Muscle layer of duodenum (tissue), 2 donors: Measurements from ENCODE around the gene HMG20A.

Source experiments
- H3K27ac ChIP-seq: one replicate; pipeline ENCODE4 v1.7.0; 2013; ENCODE audit warnings: mild to moderate bottlenecking, low read length
- H3K27me3 ChIP-seq: one replicate; pipeline ENCODE4 v1.7.0; 2013; ENCODE audit warnings: low read depth, mild to moderate bottlenecking, control low read depth, low read length
- H3K36me3 ChIP-seq, 2 donors: one replicate each; pipeline ENCODE4 v1.7.0; 2013; ENCODE audit warnings: low read length in 2 of 2, control low read depth in 1 of 2, mild to moderate bottlenecking in 1 of 2; ENCODE audit not compliant: insufficient read depth in 2 of 2, control insufficient read depth in 1 of 2
- H3K4me1 ChIP-seq, 2 donors: one replicate each; pipeline ENCODE4 v1.7.0; 2013; ENCODE audit warnings: low read length in 2 of 2, mild to moderate bottlenecking in 2 of 2, control low read depth in 1 of 2, moderate library complexity in 1 of 2; ENCODE audit not compliant: insufficient read depth in 2 of 2, control insufficient read depth in 1 of 2
- H3K4me3 ChIP-seq, 2 donors: one replicate each; pipeline ENCODE4 v1.7.0; 2013; ENCODE audit warnings: low read length in 2 of 2, low read depth in 1 of 2, mild to moderate bottlenecking in 1 of 2
- H3K9me3 ChIP-seq, 2 donors: one replicate each; pipeline ENCODE4 v1.7.0; 2013; ENCODE audit warnings: low read length in 2 of 2, control low read depth in 1 of 2, mild to moderate bottlenecking in 1 of 2; ENCODE audit not compliant: control insufficient read depth in 1 of 2
- donor health status: healthy.

HMG20A gene

DNA sequence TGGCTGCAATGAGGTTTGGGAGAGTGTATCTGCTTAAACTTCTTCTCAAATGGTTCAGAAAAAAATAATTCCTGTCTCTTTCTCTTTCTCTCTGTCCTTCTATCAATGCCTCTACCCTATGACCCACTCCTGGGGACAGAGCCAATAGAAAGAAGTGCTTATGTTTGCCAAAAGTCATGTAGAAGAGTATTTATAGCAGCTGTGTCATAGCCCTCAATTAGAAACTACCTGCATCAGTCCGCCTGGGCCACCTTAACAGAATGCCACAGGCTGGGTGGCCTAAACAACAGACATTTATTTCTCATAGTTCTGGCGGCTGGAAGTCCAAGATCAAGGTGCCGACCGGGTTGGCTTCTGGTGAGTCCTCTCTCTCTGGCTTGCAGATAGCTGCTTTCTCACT lies 92.5 kb downstream of the HMG20A start:
- peaks cover 0 to 1% of the 10 kb centered on the region in 2 donors for H3K36me3 ChIP-seq
- H3K9me3 ChIP-seq = no peaks in the 10 kb centered on the region
- H3K4me1 ChIP-seq = peaks cover 8 to 15% of the 10 kb centered on the region in 2 donors
- H3K27ac ChIP-seq = no peak overlapping the region
- H3K4me3 ChIP-seq = no peak overlapping the region
- H3K27me3 ChIP-seq = no peaks in the 10 kb centered on the region

GRCh38 chr15:77514641-77515402 lies 94.1 kb downstream of the HMG20A start:
- Histone ChIP-seq H3K4me1 (peaks cover 0 to 4% of the 10 kb centered on the region in 2 donors), H3K36me3 (no peaks in the 10 kb centered on the region), H3K27ac (no peak overlapping the region), H3K4me3 (no peak overlapping the region), H3K9me3 (no peaks in the 10 kb centered on the region), H3K27me3 (no peaks in the 10 kb centered on the region)

- H3K27ac ChIP-seq = no peak overlapping the region
These were observed 94.9 kb downstream of the HMG20A start for GRCh38 chr15:77515613-77516012.

DNA sequence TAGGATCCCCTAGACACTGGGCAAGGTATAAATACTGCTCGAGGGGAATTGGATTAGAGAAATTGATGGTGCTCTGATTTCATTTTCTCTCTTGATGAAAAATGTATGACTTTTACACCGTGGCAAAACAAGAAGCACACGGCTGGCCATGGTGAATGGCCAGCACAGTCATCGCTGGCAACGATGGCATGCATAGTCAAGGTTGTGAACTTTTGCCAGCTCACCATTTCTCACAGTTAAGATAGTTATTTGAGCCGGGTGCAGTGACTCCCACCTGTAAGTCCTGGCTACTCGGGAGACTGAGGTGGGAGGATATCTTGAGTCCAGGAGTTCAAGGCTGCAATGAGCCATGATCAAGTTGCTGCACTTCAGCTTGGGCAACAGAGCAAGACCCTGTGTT lies 95.4 kb downstream of the HMG20A start:
- Histone ChIP-seq H3K27ac (no peak overlapping the region), H3K4me3 (no peak overlapping the region), H3K36me3 (no peaks in the 10 kb centered on the region), H3K27me3 (no peaks in the 10 kb centered on the region), H3K4me1 (no peaks in the 10 kb centered on the region), H3K9me3 (no peaks in the 10 kb centered on the region)

More at GRCh38 chr15:77515613-77516012, 94.9 kb downstream of the HMG20A start:
- Histone ChIP-seq H3K4me3 (no peak overlapping the region), H3K9me3 (no peaks in the 10 kb centered on the region), H3K27me3 (no peaks in the 10 kb centered on the region), H3K36me3 (no peaks in the 10 kb centered on the region), H3K4me1 (no peaks in the 10 kb centered on the region)

DNA sequence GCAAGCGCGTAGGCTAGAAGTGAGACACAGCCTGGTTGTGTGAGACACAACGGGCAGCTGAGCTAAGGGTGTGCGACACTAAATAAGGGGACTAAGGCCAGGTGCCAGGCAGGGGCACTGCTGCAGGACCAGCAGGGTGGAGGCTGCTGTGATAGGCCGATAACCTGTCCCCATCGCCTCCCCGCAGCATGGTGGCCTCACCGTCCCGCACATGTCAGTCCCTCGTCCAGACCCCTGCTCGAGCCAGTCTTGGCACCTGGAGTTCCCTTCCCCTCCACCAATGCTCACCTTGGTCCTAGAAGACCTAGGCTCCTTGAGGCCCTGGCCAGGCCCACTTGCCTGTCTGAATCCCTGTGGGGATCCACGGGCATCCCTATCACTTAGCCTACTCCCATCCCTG lies 96.1 kb downstream of the HMG20A start:
- H3K36me3 ChIP-seq = no peaks in the 10 kb centered on the region
- no peaks in the 10 kb centered on the region for H3K4me1 ChIP-seq
- H3K9me3 ChIP-seq = no peaks in the 10 kb centered on the region
- H3K27me3 ChIP-seq = no peaks in the 10 kb centered on the region
- H3K27ac ChIP-seq = no peak overlapping the region
- no peak overlapping the region for H3K4me3 ChIP-seq

GRCh38 chr15:77517579-77517978 lies 96.9 kb downstream of the HMG20A start:
- no peaks in the 10 kb centered on the region for H3K27me3 ChIP-seq
- no peak overlapping the region for H3K27ac ChIP-seq
- H3K9me3 ChIP-seq = no peaks in the 10 kb centered on the region
- H3K4me1 ChIP-seq = no peaks in the 10 kb centered on the region
- no peaks in the 10 kb centered on the region for H3K36me3 ChIP-seq
- no peak overlapping the region for H3K4me3 ChIP-seq

- no peaks in the 10 kb centered on the region for H3K27me3 ChIP-seq
- H3K27ac ChIP-seq = no peak overlapping the region
- no peaks in the 10 kb centered on the region for H3K9me3 ChIP-seq
- H3K4me3 ChIP-seq = no peak overlapping the region
- H3K36me3 ChIP-seq = no peaks in the 10 kb centered on the region
- no peaks in the 10 kb centered on the region for H3K4me1 ChIP-seq
These were observed 97.8 kb downstream of the HMG20A start for GRCh38 chr15:77518458-77518857.

DNA sequence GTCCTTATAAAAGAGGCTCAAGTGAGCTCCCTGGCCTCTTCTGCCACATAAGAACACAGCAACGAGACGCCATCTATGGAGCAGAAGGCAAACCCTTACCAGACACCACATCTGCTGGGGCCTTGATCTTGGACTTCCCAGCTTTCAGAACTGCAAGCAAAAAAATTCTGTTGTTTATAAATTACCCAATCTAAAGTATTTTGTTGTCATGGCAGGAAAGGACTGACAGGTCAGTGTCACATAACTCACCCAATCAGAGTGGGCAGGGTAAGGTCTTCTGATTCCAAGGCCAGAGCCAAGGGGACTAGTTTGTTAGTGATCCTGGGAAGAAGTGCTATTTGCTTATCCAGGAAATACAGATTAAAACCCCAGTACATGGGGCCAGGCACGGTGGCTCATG lies 98.9 kb downstream of the HMG20A start:
- H3K27ac ChIP-seq = no peak overlapping the region
- no peaks in the 10 kb centered on the region for H3K36me3 ChIP-seq
- H3K27me3 ChIP-seq = no peaks in the 10 kb centered on the region
- H3K4me3 ChIP-seq = no peak overlapping the region
- no peaks in the 10 kb centered on the region for H3K9me3 ChIP-seq
- H3K4me1 ChIP-seq = no peaks in the 10 kb centered on the region

DNA sequence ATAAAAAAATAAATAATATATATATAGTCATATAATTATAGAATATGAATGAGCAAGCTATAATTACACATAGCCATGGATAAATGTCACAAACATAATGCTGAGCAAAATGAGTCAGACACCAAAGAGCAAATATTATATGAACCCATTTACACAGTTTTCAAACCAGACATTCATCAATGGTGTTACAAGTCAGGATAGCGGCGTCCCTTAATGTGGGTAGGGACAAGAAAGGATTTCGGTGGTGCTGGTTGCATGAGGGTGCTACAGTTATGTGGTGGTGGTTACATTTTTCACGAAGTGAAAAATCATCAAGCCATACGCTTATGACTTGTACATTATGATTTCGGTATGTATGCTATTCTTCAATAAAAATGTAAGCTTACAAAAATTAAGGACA lies 100.5 kb downstream of the HMG20A start:
- Histone ChIP-seq H3K4me1 (no peaks in the 10 kb centered on the region), H3K27me3 (no peaks in the 10 kb centered on the region), H3K4me3 (no peak overlapping the region), H3K36me3 (no peaks in the 10 kb centered on the region), H3K9me3 (no peaks in the 10 kb centered on the region), H3K27ac (no peak overlapping the region)

GRCh38 chr15:77525400-77525811 lies 104.7 kb downstream of the HMG20A start:
- Histone ChIP-seq H3K9me3 (no peaks in the 10 kb centered on the region), H3K27me3 (no peaks in the 10 kb centered on the region), H3K27ac (no peak overlapping the region), H3K4me1 (peaks cover 0 to 7% of the 10 kb centered on the region in 2 donors), H3K36me3 (no peaks in the 10 kb centered on the region), H3K4me3 (no peak overlapping the region)

GRCh38 chr15:77525907-77526594 lies 105.4 kb downstream of the HMG20A start:
- H3K4me1 ChIP-seq = peaks cover 0 to 7% of the 10 kb centered on the region in 2 donors
- H3K36me3 ChIP-seq = no peaks in the 10 kb centered on the region
- H3K27ac ChIP-seq = no peak overlapping the region

More at GRCh38 chr15:77525907-77526594, 105.4 kb downstream of the HMG20A start:
- Histone ChIP-seq H3K9me3 (no peaks in the 10 kb centered on the region), H3K4me3 (no peak overlapping the region), H3K27me3 (no peaks in the 10 kb centered on the region)
